Measurements from ENCODE around the gene AKT3.

AKT3 gene

DNA sequence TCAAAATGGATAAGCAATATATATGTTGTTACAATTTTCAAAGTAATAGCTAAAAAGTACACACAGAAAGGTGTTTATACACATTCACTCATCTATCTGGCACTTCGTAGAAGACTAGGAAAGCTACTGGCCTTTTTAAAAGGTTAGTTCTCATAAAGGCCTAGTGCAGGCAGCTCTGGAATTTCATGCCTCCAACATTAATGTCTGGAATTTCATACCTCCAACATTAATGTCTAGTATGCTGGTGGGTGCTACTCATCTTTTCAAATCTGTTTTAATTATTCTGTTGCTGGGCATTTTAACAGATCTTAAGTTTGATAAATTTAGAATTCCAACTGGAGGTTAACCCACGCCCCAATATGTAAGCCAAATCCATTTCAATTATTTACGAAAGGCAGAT, 124.2 kb downstream of the AKT3 start:
- H3K27ac ChIP-seq, result no peak overlapping the region
- TF ChIP-seq, protein P1, sequence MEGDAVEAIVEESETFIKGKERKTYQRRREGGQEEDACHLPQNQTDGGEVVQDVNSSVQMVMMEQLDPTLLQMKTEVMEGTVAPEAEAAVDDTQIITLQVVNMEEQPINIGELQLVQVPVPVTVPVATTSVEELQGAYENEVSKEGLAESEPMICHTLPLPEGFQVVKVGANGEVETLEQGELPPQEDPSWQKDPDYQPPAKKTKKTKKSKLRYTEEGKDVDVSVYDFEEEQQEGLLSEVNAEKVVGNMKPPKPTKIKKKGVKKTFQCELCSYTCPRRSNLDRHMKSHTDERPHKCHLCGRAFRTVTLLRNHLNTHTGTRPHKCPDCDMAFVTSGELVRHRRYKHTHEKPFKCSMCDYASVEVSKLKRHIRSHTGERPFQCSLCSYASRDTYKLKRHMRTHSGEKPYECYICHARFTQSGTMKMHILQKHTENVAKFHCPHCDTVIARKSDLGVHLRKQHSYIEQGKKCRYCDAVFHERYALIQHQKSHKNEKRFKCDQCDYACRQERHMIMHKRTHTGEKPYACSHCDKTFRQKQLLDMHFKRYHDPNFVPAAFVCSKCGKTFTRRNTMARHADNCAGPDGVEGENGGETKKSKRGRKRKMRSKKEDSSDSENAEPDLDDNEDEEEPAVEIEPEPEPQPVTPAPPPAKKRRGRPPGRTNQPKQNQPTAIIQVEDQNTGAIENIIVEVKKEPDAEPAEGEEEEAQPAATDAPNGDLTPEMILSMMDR (conservative IDR thresholded peaks at IDR 0.05), result no peak
- no peak for TF ChIP-seq ZFX (IDR thresholded peaks at IDR 0.05)

DNA sequence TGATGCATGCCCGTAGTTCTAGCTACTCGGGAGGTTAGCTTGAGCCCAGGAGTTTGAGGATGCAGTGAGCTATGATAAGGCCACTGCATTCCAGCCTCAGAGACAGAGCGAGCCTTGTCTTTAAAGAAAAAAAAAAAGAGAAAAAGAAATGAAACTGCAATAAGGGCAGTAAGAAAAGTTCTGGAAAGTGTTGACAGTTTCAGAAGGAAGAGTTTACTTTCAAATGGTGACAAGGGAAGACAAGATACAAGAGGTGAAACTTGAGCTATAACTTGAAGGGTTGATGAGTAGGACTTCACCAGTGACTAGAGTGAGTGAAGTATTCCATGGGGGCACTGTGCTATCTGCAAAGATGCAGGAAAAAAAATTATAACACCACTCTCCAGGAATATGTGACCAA, 125.0 kb downstream of the AKT3 start:
- TF ChIP-seq ZFX (IDR thresholded peaks at IDR 0.05), result no peak
- TF ChIP-seq, protein P1 (conservative IDR thresholded peaks at IDR 0.05), result no peak
- no peak overlapping the region for H3K27ac ChIP-seq

DNA sequence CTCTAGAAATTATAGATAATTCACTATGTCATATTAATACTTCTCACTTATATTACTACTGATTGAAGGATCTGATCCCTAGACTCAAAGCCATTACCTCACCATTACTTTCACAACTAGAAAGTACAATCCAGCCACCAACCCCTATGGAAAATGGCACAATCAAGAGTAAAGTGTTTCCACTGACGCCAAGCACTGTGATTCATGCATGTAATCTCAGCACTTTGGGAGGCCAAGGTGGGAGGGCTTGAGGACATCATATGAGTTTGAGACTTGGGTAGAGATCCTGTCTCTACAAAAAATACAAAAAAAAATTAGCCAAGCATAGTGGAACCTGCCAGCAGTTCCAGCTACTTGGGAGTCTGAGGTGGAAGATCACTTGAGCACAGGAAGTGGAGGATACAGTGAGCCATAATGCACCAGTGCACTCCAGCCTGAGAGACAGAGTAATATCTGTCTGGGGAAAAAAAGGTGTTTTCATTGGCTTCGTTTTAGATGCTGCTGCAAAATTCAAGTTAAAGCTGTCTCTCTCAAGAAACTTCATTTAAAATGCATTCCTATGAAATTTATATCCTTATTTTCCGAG, 126.5 kb downstream of the AKT3 start:
- H3K27ac ChIP-seq, result no peak overlapping the region
- no peak for TF ChIP-seq ZFX (IDR thresholded peaks at IDR 0.05)
- TF ChIP-seq, protein P1 (conservative IDR thresholded peaks at IDR 0.05), result no peak

DNA sequence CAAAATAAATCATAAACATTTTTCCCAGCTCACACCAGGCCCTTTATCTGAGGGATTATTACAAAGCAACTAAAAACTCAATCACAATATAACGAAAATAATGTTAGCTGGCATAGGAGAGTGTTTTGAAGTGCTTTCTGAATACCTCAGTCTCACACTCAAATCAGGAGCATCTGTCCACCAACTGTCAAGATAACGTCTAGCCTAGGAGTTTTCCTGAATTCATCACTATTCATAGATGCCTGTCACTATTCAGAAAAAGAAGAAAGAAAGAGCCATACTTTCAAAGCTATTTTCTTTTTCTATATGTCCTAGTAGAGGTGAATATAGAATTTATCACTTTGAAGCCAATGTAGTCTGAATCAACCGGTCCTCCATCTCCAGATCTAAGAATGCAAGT, 127.0 kb downstream of the AKT3 start:
- TF ChIP-seq ZFX (IDR thresholded peaks at IDR 0.05), result no peak
- TF ChIP-seq, protein P1 (conservative IDR thresholded peaks at IDR 0.05), result no peak
- no peak overlapping the region for H3K27ac ChIP-seq

DNA sequence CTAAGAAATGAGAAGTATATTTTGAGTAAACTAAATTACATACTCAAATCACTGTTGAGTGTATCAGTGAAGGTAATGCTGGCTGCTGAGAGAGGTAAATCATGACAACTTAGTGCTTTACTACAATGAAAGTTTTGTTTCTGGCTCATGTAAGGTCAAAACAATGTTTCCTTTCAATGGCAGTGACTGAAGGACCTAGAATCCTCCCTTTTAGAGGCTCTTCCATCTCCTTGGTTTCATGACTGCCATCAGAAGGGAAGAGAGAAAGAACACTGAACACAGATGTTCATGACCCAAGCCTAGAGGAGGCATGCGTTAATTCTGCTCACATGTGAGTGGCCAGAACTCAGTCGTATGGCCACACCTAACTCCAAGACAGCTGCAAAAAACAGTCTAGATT, 130.6 kb downstream of the AKT3 start:
- TF ChIP-seq, protein P1 (conservative IDR thresholded peaks at IDR 0.05), result no peak
- no peak for TF ChIP-seq ZFX (IDR thresholded peaks at IDR 0.05)
- H3K27ac ChIP-seq, result no peak overlapping the region

DNA sequence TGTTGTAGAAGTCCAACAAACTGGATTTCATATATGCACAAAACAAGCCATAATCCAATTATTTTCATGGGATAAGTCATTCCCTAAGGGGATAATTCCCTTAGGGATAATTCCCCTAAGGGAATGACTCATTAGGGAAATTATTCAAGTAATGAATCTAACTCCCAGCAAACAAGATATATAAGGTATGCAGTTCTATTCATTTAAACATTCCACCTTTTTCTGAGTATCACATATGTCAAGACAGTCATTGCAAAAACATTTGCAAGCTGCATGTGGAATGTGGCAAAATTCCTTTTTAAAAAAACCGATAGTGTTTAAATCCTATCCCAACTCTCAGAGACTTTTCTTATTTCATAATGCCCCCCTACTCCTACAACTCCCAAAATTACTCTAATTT, 131.2 kb downstream of the AKT3 start:
- H3K27ac ChIP-seq, result no peak overlapping the region
- TF ChIP-seq ZFX (IDR thresholded peaks at IDR 0.05), result no peak
- TF ChIP-seq, protein P1 (conservative IDR thresholded peaks at IDR 0.05), result no peak

DNA sequence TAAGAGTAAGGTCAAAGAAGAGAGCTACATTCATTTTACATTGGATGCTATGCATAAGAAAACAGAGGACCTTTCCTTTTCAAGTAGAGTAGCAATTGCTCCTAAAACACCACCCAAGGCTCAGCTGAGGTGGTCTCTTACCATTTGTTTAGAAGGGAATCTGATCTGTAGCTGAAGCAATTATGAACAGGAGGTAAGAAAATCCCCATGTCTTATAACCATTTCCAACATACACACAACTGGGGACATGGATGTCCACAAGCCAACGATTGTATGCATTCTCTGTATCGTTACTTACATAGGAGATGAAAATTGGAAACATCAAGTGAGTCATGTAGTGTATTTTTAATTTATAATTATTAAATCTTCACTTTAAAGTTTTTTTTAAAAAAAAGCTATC, 132.0 kb downstream of the AKT3 start:
- TF ChIP-seq, protein P1 (conservative IDR thresholded peaks at IDR 0.05), result no peak
- no peak for TF ChIP-seq ZFX (IDR thresholded peaks at IDR 0.05)
- no peak overlapping the region for H3K27ac ChIP-seq

All from C4-2B (cell line).